ENCODE results near the gene DPH5. TPM values are rescaled to one million over a fixed set of nuclear protein-coding genes. Genes with fewer than 3 reads are reported as not detected.

DPH5 gene
- total and polyA plus RNA-seq, 2 of the 4 experiments (the other 2 are of a cell fraction): 32.3 to 42.0 TPM

DNA sequence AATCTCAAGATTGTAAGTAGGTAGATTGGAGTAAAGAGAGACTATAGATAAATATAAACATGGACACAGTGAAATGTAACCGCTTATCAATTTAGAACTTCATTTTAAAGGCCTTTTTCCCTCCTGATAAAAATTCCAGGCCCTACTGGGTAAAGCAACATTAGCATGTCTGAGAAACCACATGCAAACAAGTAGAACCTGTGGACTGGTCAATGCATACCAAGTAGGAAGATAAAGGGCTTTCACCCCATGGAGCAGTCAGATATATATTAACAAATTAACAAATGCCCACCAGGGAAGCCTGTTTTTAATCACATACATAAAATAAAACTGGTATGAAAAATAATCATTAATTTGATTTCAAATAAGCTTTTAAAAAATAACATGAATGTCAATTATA lies 8.1 kb downstream of the DPH5 start:
- Histone ChIP-seq H3K79me1 (ENCODE audit: low read depth in 1 of 2, low read length in 2 of 2) (peaks cover 0 to 7% of the 10 kb centered on the region in 2 experiments; a peak in 2 of 4 replicates), H3K27me3 (ENCODE audit: control insufficient read depth, insufficient read depth, low read length) (no peaks in the 10 kb centered on the region), H2BK15ac (ENCODE audit: low read depth, low read length) (no peak overlapping the region), H3K4ac (ENCODE audit: low read depth, low read length) (no peak overlapping the region), H3K4me1 (ENCODE audit: control insufficient read depth, insufficient read depth, low read length) (no peaks in the 10 kb centered on the region), H3K4me2 (ENCODE audit: low read depth, low read length) (no peak overlapping the region), H4K8ac (ENCODE audit: low read depth in 2 of 2, low read length in 2 of 2) (no peak overlapping the region), H3K9me1 (ENCODE audit: insufficient read depth, low read length) (no peaks in the 10 kb centered on the region; the same call in 1 of the 2 replicates), H2AK5ac (ENCODE audit: low read depth, low read length) (no peak overlapping the region), H3K4me3 (ENCODE audit: insufficient read depth, low read depth, low read length) (no peak overlapping the region), H3K36me3 (ENCODE audit: control insufficient read depth, insufficient read depth, low read length) (peaks cover 3% of the 10 kb centered on the region), H3K18ac (ENCODE audit: low read depth, low read length) (no peak overlapping the region), H2BK120ac (ENCODE audit: low read depth, low read length) (no peak overlapping the region), H4K91ac (ENCODE audit: insufficient read depth, low read depth, low read length) (no peak overlapping the region), H2BK20ac (ENCODE audit: low read depth, low read length) (no peak overlapping the region), H2AFZ (replicated peaks; ENCODE audit: low read length, poor library complexity) (no peak overlapping the region), H3K14ac (replicated peaks; ENCODE audit: low read depth, low read length) (no peak overlapping the region), H4K20me1 (ENCODE audit: insufficient read depth, low read length) (no peaks in the 10 kb centered on the region), H2BK5ac (ENCODE audit: low read depth, low read length, poor library complexity, severe bottlenecking) (no peak overlapping the region), H3K9ac (ENCODE audit: low read depth, low read length) (no peak overlapping the region), H2AK9ac (replicated peaks; ENCODE audit: low read depth, low read length, poor library complexity) (no peak overlapping the region), H3K9me3 (ENCODE audit: control insufficient read depth, insufficient read depth, low read length) (no peaks in the 10 kb centered on the region), H3K56ac (ENCODE audit: extremely low read depth, insufficient read depth, low read length) (no peak overlapping the region), H3K27ac (ENCODE audit: insufficient read depth, low read length) (no peak overlapping the region), H4K5ac (ENCODE audit: low read depth, low read length) (no peak overlapping the region), H3K23ac (ENCODE audit: low read depth, low read length) (no peak overlapping the region)
- no peak for ATAC-seq (ENCODE audit: low read depth)
- dilution Hi-C loops (cut with HindIII; ENCODE audit: low sequenced_read_pairs, unreplicated experiment): no loop called here
- WGBS, 2 experiments (ENCODE audit: extremely low coverage in 2 of 2, insufficient read length in 1 of 2): no CpG with 5 or more reads among the region's 1 CpG
- CTCF ChIA-PET: interaction anchor here (0.9 kb wide), 1 partner anchor 271 kb away, joined by 3 read pairs; no protein-coding TSS in a partner anchor
- BruUV-seq (replicated peaks): no TSS peak
- in situ Hi-C loops (cut with MboI; ENCODE audit: low sequenced_read_pairs): no loop called here
- TF ChIP-seq, protein P1, sequence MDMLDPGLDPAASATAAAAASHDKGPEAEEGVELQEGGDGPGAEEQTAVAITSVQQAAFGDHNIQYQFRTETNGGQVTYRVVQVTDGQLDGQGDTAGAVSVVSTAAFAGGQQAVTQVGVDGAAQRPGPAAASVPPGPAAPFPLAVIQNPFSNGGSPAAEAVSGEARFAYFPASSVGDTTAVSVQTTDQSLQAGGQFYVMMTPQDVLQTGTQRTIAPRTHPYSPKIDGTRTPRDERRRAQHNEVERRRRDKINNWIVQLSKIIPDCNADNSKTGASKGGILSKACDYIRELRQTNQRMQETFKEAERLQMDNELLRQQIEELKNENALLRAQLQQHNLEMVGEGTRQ (IDR thresholded peaks at IDR 0.05; ENCODE audit: low read depth, low read length): no peak
- TF ChIP-seq MAFK (IDR thresholded peaks at IDR 0.05; ENCODE audit: low read depth, low read length) (no peak), POLR2A (IDR thresholded peaks at IDR 0.05; ENCODE audit: low read depth, low read length) (no peak), RAD21 (IDR thresholded peaks at IDR 0.05; ENCODE audit: low read length) (no peak), MAZ (IDR thresholded peaks at IDR 0.05; ENCODE audit: borderline replicate concordance, low read depth, low read length) (no peak), BHLHE40 (IDR thresholded peaks at IDR 0.05; ENCODE audit: low read depth, low read length) (no peak), RCOR1 (IDR thresholded peaks at IDR 0.05; ENCODE audit: insufficient replicate concordance, low read length) (no peak), CEBPB (IDR thresholded peaks at IDR 0.05; ENCODE audit: low read depth, low read length) (no peak), NFE2L2 (IDR thresholded peaks at IDR 0.05; ENCODE audit: low read depth, low read length) (no peak), CHD1 (IDR thresholded peaks at IDR 0.05; ENCODE audit: low read depth, low read length) (no peak), ELK1 (IDR thresholded peaks at IDR 0.05; ENCODE audit: borderline replicate concordance, low read depth, low read length) (no peak), RFX5 (IDR thresholded peaks at IDR 0.05; ENCODE audit: low read depth, low read length) (no peak), CTCF (conservative IDR thresholded peaks at IDR 0.05; ENCODE audit: low read depth, low read length) (no peak)
- no peak for DNase-seq
- intact Hi-C loops (cut with micrococcal nuclease): no loop called here
- POLR2A ChIA-PET (ENCODE audit: unreplicated experiment): interaction anchor here (1.1 kb wide), 1 partner anchor 30 kb away, joined by 4 read pairs; no protein-coding TSS in a partner anchor
